Uterus (tissue), 4 donors: ENCODE measurements around the gene ITGAD. TPM values are rescaled to one million over a fixed set of nuclear protein-coding genes. Genes with fewer than 3 reads are reported as not detected.
"Not testable (repeated sequence)": the region's sequence is repeated elsewhere in the genome, so short reads cannot be mapped to it uniquely, and the experiment has no call there.

Experiments
- DNase-seq, 2 donors: peaks; one replicate each; pipeline ENCODE4 v3.0.0-alpha.2; 2019 to 2020
- H3K27ac ChIP-seq, 2 donors: fragments of 200-600 bp; sonication (generic); 1 replicate in 1 of 2; 2 replicates in 1 of 2; pipeline ENCODE4 v1.5.1; 2016 to 2018
- H3K27me3 ChIP-seq, 2 donors: fragments of 200-600 bp; sonication (generic); one replicate each; pipeline ENCODE4 v1.5.1; 2018 to 2019; ENCODE audit warnings: control low read depth in 1 of 2
- H3K36me3 ChIP-seq, 2 donors: fragments of 200-600 bp; sonication (generic); one replicate each; pipeline ENCODE4 v1.5.1; 2019; ENCODE audit warnings: control low read depth in 1 of 2
- H3K4me1 ChIP-seq, 2 donors: fragments of 200-600 bp; sonication (generic); one replicate each; pipeline ENCODE4 v1.5.1; 2018 to 2019; ENCODE audit warnings: control low read depth in 1 of 2
- H3K4me3 ChIP-seq, 2 donors: fragments of 200-600 bp; sonication (generic); 1 replicate in 1 of 2; 2 replicates in 1 of 2; pipeline ENCODE4 v1.5.1; 2018 to 2019; ENCODE audit warnings: mild to moderate bottlenecking in 1 of 2
- H3K9me3 ChIP-seq, 2 donors: fragments of 200-600 bp; sonication (generic); one replicate each; pipeline ENCODE4 v1.5.1; 2019; ENCODE audit warnings: control low read depth in 1 of 2
- CTCF ChIP-seq, 4 experiments: fragments of 200-600 bp in 2 of 4; fragments of 450-650 bp in 2 of 4; sonication (generic) in 2 of 4; IDR thresholded peaks; one replicate each; pipeline ENCODE4 v1.5.1; 2016 to 2019; ENCODE audit warnings: antibody characterized with exemption in 4 of 4, mild to moderate bottlenecking in 2 of 4, moderate library complexity in 1 of 4
- POLR2A ChIP-seq, 2 donors: fragments of 450-650 bp; IDR thresholded peaks; one replicate each; pipeline ENCODE4 v1.6.1; 2016; ENCODE audit warnings: antibody characterized with exemption in 2 of 2, mild to moderate bottlenecking in 1 of 2, moderate library complexity in 1 of 2
- intact Hi-C: fragments of 100-400 bp; cut with DNase I; formaldehyde crosslinking; loops from one replicate; pipeline ENCODE4 v1.15.1; 2023; ENCODE audit warnings: low total_unique reads
- total RNA-seq, 4 donors: library from RNA; depleted of rRNA in 3 of 4; stranded (reverse); fragments of >200 nt in 3 of 4; gene quantifications; one replicate each; pipeline versions ENCODE4 v1.1.0 to v1.2.4, GENCODE V29; 2014 to 2023
- donor health status: DM: yes; HTN: yes; CAD: no.

ITGAD gene
- total RNA-seq, 4 donors from 2014 or later = 0.12 TPM; not detected in 3

GRCh38 chr16:31412750-31413149 is 19.6 kb downstream of the ITGAD start:
- H3K4me3 ChIP-seq = no peak overlapping the region
- DNase-seq = no peak
- H3K27me3 ChIP-seq = no peaks in the 10 kb centered on the region
- no peaks in the 10 kb centered on the region for H3K36me3 ChIP-seq
- H3K27ac ChIP-seq = no peak overlapping the region
- no peak for TF ChIP-seq POLR2A (IDR thresholded peaks at IDR 0.05)
- TF ChIP-seq CTCF (IDR thresholded peaks at IDR 0.05) = no peak
- no peaks in the 10 kb centered on the region for H3K9me3 ChIP-seq
- H3K4me1 ChIP-seq = no peaks in the 10 kb centered on the region
- intact Hi-C loops = no loop called here

- no peaks in the 10 kb centered on the region for H3K4me1 ChIP-seq
- H3K36me3 ChIP-seq = no peaks in the 10 kb centered on the region
- H3K4me3 ChIP-seq = no peak overlapping the region
- no peaks in the 10 kb centered on the region for H3K9me3 ChIP-seq
- no peaks in the 10 kb centered on the region for H3K27me3 ChIP-seq
- no peak for DNase-seq
- no peak for TF ChIP-seq CTCF (IDR thresholded peaks at IDR 0.05)
- TF ChIP-seq POLR2A (IDR thresholded peaks at IDR 0.05) = no peak
- intact Hi-C loops = no loop called here
- no peak overlapping the region for H3K27ac ChIP-seq
Measured at GRCh38 chr16:31413381-31413780, 20.2 kb downstream of the ITGAD start.

GRCh38 chr16:31413943-31414342 is 20.8 kb downstream of the ITGAD start:
- H3K36me3 ChIP-seq = no peaks in the 10 kb centered on the region
- DNase-seq = no peak
- intact Hi-C loops = no loop called here
- H3K9me3 ChIP-seq = no peaks in the 10 kb centered on the region
- no peak overlapping the region for H3K27ac ChIP-seq
- no peak for TF ChIP-seq POLR2A (IDR thresholded peaks at IDR 0.05)
- no peak for TF ChIP-seq CTCF (IDR thresholded peaks at IDR 0.05)
- H3K4me3 ChIP-seq = no peak overlapping the region
- H3K4me1 ChIP-seq = no peaks in the 10 kb centered on the region
- H3K27me3 ChIP-seq = no peaks in the 10 kb centered on the region

- Histone ChIP-seq H3K27me3 (no peaks in the 10 kb centered on the region), H3K27ac (no peak overlapping the region), H3K36me3 (no peaks in the 10 kb centered on the region), H3K4me3 (no peak overlapping the region), H3K4me1 (no peaks in the 10 kb centered on the region), H3K9me3 (no peaks in the 10 kb centered on the region)
- intact Hi-C loops = no loop called here
- no peak for DNase-seq
- TF ChIP-seq POLR2A (IDR thresholded peaks at IDR 0.05) (no peak), CTCF (IDR thresholded peaks at IDR 0.05) (no peak)
Measured at GRCh38 chr16:31414706-31415105, 21.6 kb downstream of the ITGAD start.

- no peaks in the 10 kb centered on the region for H3K36me3 ChIP-seq
- TF ChIP-seq POLR2A (IDR thresholded peaks at IDR 0.05) = no peak
- no peak for TF ChIP-seq CTCF (IDR thresholded peaks at IDR 0.05)
- intact Hi-C loops = no loop called here
- no peaks in the 10 kb centered on the region for H3K9me3 ChIP-seq
- no peak overlapping the region for H3K4me3 ChIP-seq
- H3K27ac ChIP-seq = no peak overlapping the region
- H3K4me1 ChIP-seq = no peaks in the 10 kb centered on the region
- no peak for DNase-seq
- no peaks in the 10 kb centered on the region for H3K27me3 ChIP-seq
Measured at GRCh38 chr16:31416371-31416770, 23.2 kb downstream of the ITGAD start.

GRCh38 chr16:31417036-31417435 is 23.9 kb downstream of the ITGAD start:
- H3K4me1 ChIP-seq, H3K36me3 ChIP-seq, H3K27ac ChIP-seq, H3K4me3 ChIP-seq, H3K27me3 ChIP-seq, DNase-seq, H3K9me3 ChIP-seq, intact Hi-C loops: not testable (repeated sequence)
